Transverse colon (tissue), 4 donors: ENCODE results near the gene KRTAP3-3. TPM values are rescaled to one million over a fixed set of nuclear protein-coding genes. Genes with fewer than 3 reads are reported as not detected.

Experiments
- DNase-seq: peaks from one replicate; pipeline ENCODE4 v3.0.0-alpha.2; 2019
- H3K27ac ChIP-seq, 4 donors: fragments of 200-600 bp; sonication (generic); 2 replicates each; pipeline ENCODE4 v1.5.1; 2016 to 2018; ENCODE audit warnings: inconsistent platforms in 4 of 4
- H3K27me3 ChIP-seq: fragments of 200-600 bp; sonication (generic); 2 replicates; pipeline ENCODE4 v1.5.1; 2017; ENCODE audit warnings: inconsistent platforms
- H3K36me3 ChIP-seq, 4 donors: fragments of 200-600 bp; sonication (generic); 2 replicates each; pipeline ENCODE4 v1.5.1; 2017 to 2019; ENCODE audit warnings: inconsistent platforms in 4 of 4
- H3K4me1 ChIP-seq, 4 donors: fragments of 200-600 bp; sonication (generic); 2 replicates each; pipeline ENCODE4 v1.5.1; 2017 to 2020; ENCODE audit warnings: inconsistent platforms in 4 of 4
- H3K4me3 ChIP-seq, 4 donors: fragments of 200-600 bp; sonication (generic); 1 replicate in 1 of 4; 2 replicates in 3 of 4; pipeline versions ENCODE4 v1.5.1 to v1.6.1; 2017 to 2019; ENCODE audit warnings: inconsistent platforms in 4 of 4
- H3K9me3 ChIP-seq, 2 donors: fragments of 200-600 bp; sonication (generic); 2 replicates each; pipeline ENCODE4 v1.5.1; 2017 to 2019; ENCODE audit warnings: inconsistent platforms in 2 of 2
- CTCF ChIP-seq, 5 experiments: fragments of 200-600 bp in 3 of 5; fragments of 450-650 bp in 2 of 5; sonication (generic) in 3 of 5; IDR thresholded peaks; 1 replicate in 2 of 5; 2 replicates in 3 of 5; pipeline ENCODE4 v1.5.1; 2016 to 2017; ENCODE audit warnings: antibody characterized with exemption in 5 of 5, inconsistent platforms in 3 of 5, mild to moderate bottlenecking in 2 of 5, moderate library complexity in 1 of 5
- EP300 ChIP-seq: sonication (generic); formaldehyde crosslinking; IDR thresholded peaks from one replicate; pipeline ENCODE4 v1.6.1; 2017; ENCODE audit warnings: antibody characterized with exemption, low read depth
- POLR2A ChIP-seq: fragments of 450-650 bp; IDR thresholded peaks from one replicate; pipeline ENCODE4 v1.6.1; 2016; ENCODE audit warnings: antibody characterized with exemption, mild to moderate bottlenecking, moderate library complexity
- POLR2AphosphoS5 ChIP-seq, 3 donors: sonication (generic); formaldehyde crosslinking; IDR thresholded peaks; one replicate each; pipeline ENCODE4 v1.6.1; 2016; ENCODE audit warnings: antibody characterized with exemption in 3 of 3
- WGBS, 2 donors: methylation state at CpG; one replicate each; pipeline ENCODE4 v1.1.5; 2018; ENCODE audit warnings: low coverage in 1 of 2; 5-methylcytosine and 5-hydroxymethylcytosine counted together
- in situ Hi-C, 4 donors: fragments of 200-750 bp; cut with MboI; loops; one replicate each; pipeline versions ENCODE4 v1.15.0 to v1.15.1; 2017; ENCODE audit warnings: low sequenced_read_pairs in 3 of 4, low pct_ligation_motif_present in 1 of 4, low pct_unique_long_range_greater_than_20kb in 1 of 4
- intact Hi-C: fragments of 100-400 bp; cut with DNase I; formaldehyde crosslinking; loops from one replicate; pipeline ENCODE4 v1.15.1; 2023; ENCODE audit warnings: low total_unique reads
- total RNA-seq, 4 donors: library from RNA; depleted of rRNA; stranded (reverse); fragments of >200 nt; gene quantifications; one replicate each; pipeline ENCODE4 v1.1.0, GENCODE V29; 2016

Gene KRTAP3-3
- total RNA-seq, 4 donors from 2014 or later = not detected

- Histone ChIP-seq H3K36me3 (no peaks in the 10 kb centered on the region), H3K4me1 (no peaks in the 10 kb centered on the region), H3K4me3 (no peak within 1 kb of the TSS), H3K9me3 (no peaks in the 10 kb centered on the region), H3K27ac (no peak within 1 kb of the TSS), H3K27me3 (no peaks in the 10 kb centered on the region)
- WGBS, 2 donors = 82 to 87% methylated on average over 2 to 8 of the region's 8 CpGs
- TF ChIP-seq EP300 (no peak), POLR2A (no peak), CTCF (IDR thresholded peaks at IDR 0.05) (no peak), POLR2AphosphoS5 (IDR thresholded peaks at IDR 0.05) (no peak)
- no peak for DNase-seq
- intact Hi-C loops (no loop called here), in situ Hi-C loops (no loop called here)
Measured at GRCh38 chr17:41008811-41009210, 14.8 kb upstream of the KRTAP3-3 start, which contains the start of gene KRTAP3-1. TSS of gene KRTAP3-1 (minus strand) at chr17:41009128. CDS start at chr17:41009074, 54 bp downstream.

DNA sequence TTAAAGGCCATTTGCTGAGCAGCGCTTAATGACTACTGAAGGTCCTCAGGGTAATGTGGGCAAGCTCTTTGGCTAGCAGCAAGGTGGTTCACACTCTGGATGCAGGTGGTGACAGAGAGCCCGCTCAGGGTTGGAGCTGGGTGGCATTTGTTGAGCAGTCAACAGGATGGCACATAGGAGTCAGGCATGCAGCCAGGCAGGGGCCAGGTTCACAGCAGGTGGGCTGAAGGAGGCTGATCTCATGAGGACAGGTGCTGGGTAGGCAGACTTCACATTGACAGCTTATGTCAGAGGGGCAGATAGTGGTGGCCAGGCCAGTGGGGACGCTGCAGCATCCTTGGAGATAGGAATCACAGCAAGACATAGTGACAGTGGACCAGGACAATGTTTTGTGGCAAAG lies 10.4 kb upstream of the KRTAP3-3 start:
- Histone ChIP-seq H3K36me3 (no peaks in the 10 kb centered on the region), H3K9me3 (no peaks in the 10 kb centered on the region), H3K4me3 (no peak overlapping the region), H3K27ac (no peak overlapping the region), H3K4me1 (no peaks in the 10 kb centered on the region), H3K27me3 (no peaks in the 10 kb centered on the region)
- no peak for DNase-seq
- in situ Hi-C loops = no loop called here
- TF ChIP-seq CTCF (IDR thresholded peaks at IDR 0.05) = no peak
- no peak for TF ChIP-seq EP300
- TF ChIP-seq POLR2A = no peak
- TF ChIP-seq POLR2AphosphoS5 (IDR thresholded peaks at IDR 0.05) = no peak
- intact Hi-C loops = no loop called here
- WGBS, 2 donors = 74% methylated on average over 3 of the region's 3 CpGs; no CpG with 5 or more reads in 1 of the 2 donors

DNA sequence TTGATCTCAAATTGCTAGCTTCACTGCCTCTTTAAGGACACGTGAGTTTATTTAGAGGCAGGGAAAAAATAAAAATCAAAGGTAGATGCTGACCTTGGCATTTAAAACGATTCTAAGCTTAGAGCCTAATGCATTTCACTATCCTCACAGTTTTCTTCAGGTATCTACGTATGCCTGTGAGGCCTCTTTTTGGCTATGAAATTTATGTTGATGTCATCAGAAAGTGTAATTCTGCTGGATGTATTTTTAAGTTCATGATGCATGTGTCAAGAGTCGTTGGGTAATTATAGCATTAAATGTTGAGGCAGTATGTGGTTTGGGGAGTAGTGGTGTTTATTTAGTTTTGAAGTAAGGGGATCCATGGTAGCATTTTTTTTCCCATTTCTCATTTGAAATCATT lies 10.0 kb upstream of the KRTAP3-3 start:
- no peak for TF ChIP-seq POLR2A
- TF ChIP-seq POLR2AphosphoS5 (IDR thresholded peaks at IDR 0.05) = no peak
- no peak for TF ChIP-seq EP300
- TF ChIP-seq CTCF (IDR thresholded peaks at IDR 0.05) = no peak
- H3K4me1 ChIP-seq = no peaks in the 10 kb centered on the region
- 67 to 69% methylated on average over 1 to 4 of the region's 4 CpGs for WGBS, 2 donors
- H3K27me3 ChIP-seq = no peaks in the 10 kb centered on the region
- no peaks in the 10 kb centered on the region for H3K9me3 ChIP-seq
- no peaks in the 10 kb centered on the region for H3K36me3 ChIP-seq
- no peak for DNase-seq
- intact Hi-C loops = no loop called here
- H3K4me3 ChIP-seq = no peak overlapping the region
- no peak overlapping the region for H3K27ac ChIP-seq
- in situ Hi-C loops = no loop called here

- WGBS, 2 donors = 47 to 52% methylated on average over 5 of the region's 5 CpGs
- TF ChIP-seq POLR2AphosphoS5 (IDR thresholded peaks at IDR 0.05) = no peak
- TF ChIP-seq POLR2A = no peak
- TF ChIP-seq EP300 = no peak
- TF ChIP-seq CTCF (IDR thresholded peaks at IDR 0.05) = no peak
- no peak overlapping the region for H3K27ac ChIP-seq
Measured at GRCh38 chr17:41002814-41003213, 8.8 kb upstream of the KRTAP3-3 start.

More at GRCh38 chr17:41002814-41003213, 8.8 kb upstream of the KRTAP3-3 start:
- Histone ChIP-seq H3K9me3 (no peaks in the 10 kb centered on the region), H3K4me3 (no peak overlapping the region), H3K27me3 (no peaks in the 10 kb centered on the region), H3K36me3 (no peaks in the 10 kb centered on the region), H3K4me1 (no peaks in the 10 kb centered on the region)
- in situ Hi-C loops (no loop called here), intact Hi-C loops (no loop called here)
- DNase-seq = no peak
